Pancreas (tissue), 10 donors: Measurements from ENCODE around the gene FADS2. TPM values are rescaled to one million over a fixed set of nuclear protein-coding genes. Genes with fewer than 3 reads are reported as not detected.

Experiments used
- ATAC-seq, 4 donors: fragments of 200-7000 bp; cut with Tn5 transposase; one replicate each; pipeline versions ENCODE4 v1.8.0 to v1.9.1; 2020; ENCODE audit warnings: mild to moderate bottlenecking in 4 of 4, moderate library complexity in 4 of 4
- DNase-seq, 6 donors: peaks; one replicate each; pipeline ENCODE4 v3.0.0-alpha.2; 2020
- FAIRE-seq: peaks from 2 replicates; lab custom pipeline; 2012; peaks lifted over from hg19 to GRCh38; lab: Jason Lieb, UNC
- H3K27ac ChIP-seq, 4 donors: fragments of 200-600 bp; sonication (generic); 1 replicate in 3 of 4; 2 replicates in 1 of 4; pipeline versions ENCODE4 v1.5.0 to v1.8.0; 2020
- H3K27me3 ChIP-seq, 4 donors: fragments of 200-600 bp; one replicate each; pipeline ENCODE4 v1.8.0; 2021
- H3K36me3 ChIP-seq, 3 donors: fragments of 200-600 bp; sonication (generic) in 1 of 3; one replicate each; pipeline versions ENCODE4 v1.5.0 to v1.8.0; 2020 to 2021
- H3K4me1 ChIP-seq, 3 donors: fragments of 200-600 bp; one replicate each; pipeline ENCODE4 v1.8.0; 2021
- H3K4me3 ChIP-seq, 4 donors: fragments of 200-600 bp; sonication (generic) in 2 of 4; one replicate each; pipeline versions ENCODE4 v1.5.0 to v1.8.0; 2020 to 2021
- H3K9me3 ChIP-seq, 4 donors: fragments of 200-600 bp; one replicate each; pipeline ENCODE4 v1.8.0; 2021
- CTCF ChIP-seq, 4 donors: fragments of 200-600 bp; sonication (generic) in 3 of 4; IDR thresholded peaks; one replicate each; pipeline versions ENCODE4 v1.5.0 to v1.8.0; 2021; ENCODE audit warnings: antibody characterized with exemption in 4 of 4
- WGBS, 2 donors: extraction: QIAGEN DNeasy Blood & Tissue Kit; methylation state at CpG; one replicate each; pipeline ENCODE4 v1.1.7; 2013; 5-methylcytosine and 5-hydroxymethylcytosine counted together
- intact Hi-C, 3 donors: fragments of 100-400 bp; cut with DNase I; formaldehyde crosslinking; loops; one replicate each; pipeline versions ENCODE4 v1.11.1 to v1.14.2; 2022
- polyA plus RNA-seq, 2 donors: library from polyadenylated mRNA; stranded (reverse); fragments of 200-250 nt; gene quantifications; one replicate each; pipeline ENCODE4 v1.2.3, GENCODE V29; 2013
- total RNA-seq, 6 donors: library from RNA; stranded (reverse); fragmentation: NEBNext Ultra II Directional in 4 of 6; extraction: Animal tissue kit (Norgen Biotek cat#: 25700) in 4 of 6; gene quantifications; one replicate each; pipeline versions ENCODE4 v1.2.1 to v1.2.4, GENCODE V29; 2021 to 2023
- donor health status: healthy with polysubstance abuse.
- donor health status: DM: no; HTN: no; CAD: no; lungs with moderate emphysema.
- donor health status: DM: no; HTN: no; CAD: no.
- donor health status: control.
- donor health status: control.
- donor health status: Bipolar disorder and iron deficiency.
- donor health status: DM: yes; HTN: yes; CAD: no.
- donor health status: DM: no; HTN: no; CAD: no.
- donor health status: DM: no; HTN: no; CAD: no.
- donor health status: DM: yes; HTN: yes; CAD: no.

The FADS2 gene
- total and polyA plus RNA-seq, 8 donors: 1.7 to 21.3 (median 7.3) TPM

- H3K4me1 ChIP-seq: no peaks in the 10 kb centered on the region
- 90 to 91% methylated on average over 20 of the region's 20 CpGs for WGBS, 2 donors
- no peak for TF ChIP-seq CTCF (IDR thresholded peaks at IDR 0.05)
- intact Hi-C loops: no loop called here
- no peak overlapping the region for H3K4me3 ChIP-seq
- H3K36me3 ChIP-seq: no peaks in the 10 kb centered on the region
- FAIRE-seq: no peak
- no peak for ATAC-seq
- no peak overlapping the region for H3K27ac ChIP-seq
- H3K9me3 ChIP-seq: no peaks in the 10 kb centered on the region
- H3K27me3 ChIP-seq: no peaks in the 10 kb centered on the region
- DNase-seq: peak in 1 of 6 donors; percentile 60
Observed at GRCh38 chr11:61864814-61865775, 37.0 kb downstream of the FADS2 start.

GRCh38 chr11:61866231-61866957, 38.3 kb downstream of the FADS2 start:
- intact Hi-C loops: no loop called here
- ATAC-seq (no peak), FAIRE-seq (no peak), DNase-seq (peak in 1 of 6 donors; percentile 40)
- H3K9me3 ChIP-seq: no peaks in the 10 kb centered on the region
- no peaks in the 10 kb centered on the region for H3K27me3 ChIP-seq
- no peaks in the 10 kb centered on the region for H3K4me1 ChIP-seq
- no peak for TF ChIP-seq CTCF (IDR thresholded peaks at IDR 0.05)
- no peaks in the 10 kb centered on the region for H3K36me3 ChIP-seq
- no peak overlapping the region for H3K27ac ChIP-seq
- WGBS, 2 donors: 74 to 79% methylated on average over 18 of the region's 18 CpGs
- H3K4me3 ChIP-seq: no peak overlapping the region

- H3K36me3 ChIP-seq: no peaks in the 10 kb centered on the region
- no peak overlapping the region for H3K27ac ChIP-seq
- no peak for TF ChIP-seq CTCF (IDR thresholded peaks at IDR 0.05)
- no peaks in the 10 kb centered on the region for H3K27me3 ChIP-seq
- H3K4me1 ChIP-seq: no peaks in the 10 kb centered on the region
- ATAC-seq (no peak), DNase-seq (no peak), FAIRE-seq (no peak)
- no peak overlapping the region for H3K4me3 ChIP-seq
- no peaks in the 10 kb centered on the region for H3K9me3 ChIP-seq
- intact Hi-C loops: no loop called here
- 89 to 98% methylated on average over 6 of the region's 6 CpGs for WGBS, 2 donors
Observed at GRCh38 chr11:61866958-61867343, 38.9 kb downstream of the FADS2 start.

- no peak for FAIRE-seq
- peak in 1 of 6 donors; percentile 61 for DNase-seq
- H3K27ac ChIP-seq: no peak overlapping the region
- no peak for TF ChIP-seq CTCF (IDR thresholded peaks at IDR 0.05)
- no peaks in the 10 kb centered on the region for H3K36me3 ChIP-seq
- no peak for ATAC-seq
- no peaks in the 10 kb centered on the region for H3K27me3 ChIP-seq
- intact Hi-C loops: no loop called here
- H3K4me3 ChIP-seq: no peak overlapping the region
- H3K9me3 ChIP-seq: no peaks in the 10 kb centered on the region
- no peaks in the 10 kb centered on the region for H3K4me1 ChIP-seq
- WGBS, 2 donors: 83 to 86% methylated on average over 14 of the region's 14 CpGs
Observed at GRCh38 chr11:61868571-61869428, 40.7 kb downstream of the FADS2 start.
